H1 (cell line): ENCODE results near the gene HDAC9. TPM values are rescaled to one million over a fixed set of nuclear protein-coding genes. Genes with fewer than 3 reads are reported as not detected.

ENCODE experiments used
- CBX5 ChIP-seq: fragments of 300-800, 300-1000 bp; sonication (generic); IDR thresholded peaks from 2 replicates; pipeline ENCODE4 v1.7.1; 2016; ENCODE audit warnings: antibody characterized with exemption, low read length, low read depth
- CEBPB ChIP-seq: IDR thresholded peaks from 2 replicates; pipeline ENCODE4 v1.6.1; 2012; ENCODE audit warnings: low read depth, low read length
- GTF2F1 ChIP-seq: IDR thresholded peaks from 2 replicates; pipeline ENCODE4 v1.6.1; 2012; ENCODE audit warnings: low read depth, low read length, improper control_type of control experiment, borderline replicate concordance
- TAF1 ChIP-seq: IDR thresholded peaks from 2 replicates; pipeline ENCODE4 v1.6.1; 2011; ENCODE audit warnings: mild to moderate bottlenecking, low read depth, low read length
- polyA plus RNA-seq, 7 experiments: library from polyadenylated mRNA; depleted of rRNA in 3 of 7; stranded (reverse) in 5 of 7; unstranded in 2 of 7; fragments of >200 nt in 5 of 7; fragments of 200-250 nt in 2 of 7; gene quantifications; 1 replicate in 5 of 7; 2 replicates in 1 of 7; 4 replicates in 1 of 7; pipeline versions ENCODE4 v1.2.1 to v1.2.3, GENCODE V29; 2011 to 2013; ENCODE audit warnings: missing spikeins in 2 of 7, mixed read lengths in 2 of 7
- total RNA-seq: library from RNA; stranded (reverse); fragmentation: NEBNext Ultra II Directional; extraction: Animal tissue kit (Norgen Biotek cat#: 25700); gene quantifications from 2 replicates; pipeline ENCODE4 v1.2.1, GENCODE V29; 2021

Gene HDAC9
- total and polyA plus RNA-seq, 2 of the 8 experiments (the other 6 are each of a cell fraction or from before 2014, with no cell fraction given), result 9.5 to 13.1 TPM

- TF ChIP-seq CBX5, result no peak
- no peak for TF ChIP-seq TAF1
- no peak for TF ChIP-seq GTF2F1
- TF ChIP-seq CEBPB, result no peak
Observed at GRCh38 chr7:19017374-19017773, 521.8 kb downstream of the HDAC9 start (continued).
